Endothelial cell of umbilical vein (primary cell): ENCODE measurements around the gene STARD13. TPM values are rescaled to one million over a fixed set of nuclear protein-coding genes. Genes with fewer than 3 reads are reported as not detected.

ENCODE experiments used
- BruUV-seq: library from RNA; stranded (reverse); fragments of 400-500 nt; replicated peaks from 2 replicates; lab custom pipeline; 2021; lab: Mats Ljungman, UMichigan
- CTCF ChIA-PET: fragments of 300-600, 350-600 bp; sonication (Branson Sonifier 250); formaldehyde crosslinking; loops from one replicate; lab custom pipeline; 2021; ENCODE audit warnings: antibody characterized with exemption, inconsistent platforms; lab: Charles Lee
- POLR2A ChIA-PET: fragments of 300-600, 350-600 bp; sonication (Branson Sonifier 250); formaldehyde crosslinking; loops from one replicate; lab custom pipeline; 2021; ENCODE audit warnings: antibody characterized with exemption, inconsistent platforms; lab: Charles Lee
- DNase-seq: peaks from one replicate; pipeline ENCODE4 v3.0.0-alpha.2; 2011; ENCODE audit warnings: low read depth, low spot score
- FAIRE-seq: peaks from 2 replicates; lab custom pipeline; 2011; peaks lifted over from hg19 to GRCh38; lab: Jason Lieb, UNC
- H2AFZ ChIP-seq: 2 replicates; pipeline ENCODE4 v1.6.0; 2012; ENCODE audit warnings: low read depth, low read length, control low read depth, inconsistent platforms
- H3K27ac ChIP-seq: 2 replicates; pipeline ENCODE4 v1.5.1; 2011; ENCODE audit warnings: low read depth, mild to moderate bottlenecking, control low read depth, low read length, moderate library complexity; ENCODE audit not compliant: insufficient read depth
- H3K27me3 ChIP-seq, 2 experiments: 2 replicates each; pipeline versions ENCODE4 v1.6.0 to v1.6.1; 2011; ENCODE audit warnings: low read length in 2 of 2, mixed read lengths in 1 of 2; ENCODE audit not compliant: control insufficient read depth in 2 of 2, insufficient read depth in 2 of 2
- H3K36me3 ChIP-seq, 2 experiments: 2 replicates in 1 of 2; 3 replicates in 1 of 2; pipeline ENCODE4 v1.5.1; 2011; ENCODE audit warnings: low read length in 2 of 2, mild to moderate bottlenecking in 1 of 2, moderate library complexity in 1 of 2; ENCODE audit not compliant: control insufficient read depth in 2 of 2, insufficient read depth in 2 of 2; ENCODE audit errors: extremely low read depth in 1 of 2
- H3K4me1 ChIP-seq: 3 replicates; pipeline ENCODE4 v1.5.1; 2011; ENCODE audit warnings: mild to moderate bottlenecking, low read length; ENCODE audit not compliant: control insufficient read depth, insufficient read depth; ENCODE audit errors: extremely low read depth
- H3K4me2 ChIP-seq: 2 replicates; pipeline ENCODE4 v1.6.1; 2011; ENCODE audit warnings: low read length, control low read depth, mixed read lengths; ENCODE audit not compliant: insufficient read depth
- H3K4me3 ChIP-seq, 3 experiments: fragments of 200-600 bp in 1 of 3; sonication (generic), shearing (Covaris generic) in 1 of 3; replicated peaks in 1 of 3; 2 replicates each; pipeline ENCODE4 v1.5.1; 2011 to 2016; ENCODE audit warnings: control low read depth in 3 of 3, low read length in 3 of 3, mild to moderate bottlenecking in 2 of 3, inconsistent platforms in 1 of 3, low read depth in 1 of 3, moderate library complexity in 1 of 3; ENCODE audit not compliant: insufficient read depth in 1 of 3
- H3K79me2 ChIP-seq: 2 replicates; pipeline ENCODE4 v1.6.0; 2012; ENCODE audit warnings: low read length, inconsistent platforms; ENCODE audit not compliant: control insufficient read depth, insufficient read depth
- H3K9ac ChIP-seq: replicated peaks from 2 replicates; pipeline ENCODE3; 2011; ENCODE audit warnings: low read length, control low read depth; ENCODE audit not compliant: insufficient read depth; ENCODE audit errors: extremely low read depth
- H3K9me1 ChIP-seq: replicated peaks from 3 replicates; pipeline ENCODE4 v1.6.0; 2011; ENCODE audit warnings: mild to moderate bottlenecking, low read length; ENCODE audit not compliant: control insufficient read depth, insufficient read depth; ENCODE audit errors: extremely low read depth
- H3K9me3 ChIP-seq: replicated peaks from 2 replicates; pipeline ENCODE4 v1.5.1; 2012; ENCODE audit warnings: low read length, inconsistent platforms; ENCODE audit not compliant: control insufficient read depth, insufficient read depth
- H4K20me1 ChIP-seq: replicated peaks from 2 replicates; pipeline ENCODE3; 2011; ENCODE audit warnings: mild to moderate bottlenecking, low read length; ENCODE audit not compliant: control insufficient read depth, insufficient read depth; ENCODE audit errors: extremely low read depth
- EZH2 ChIP-seq: IDR thresholded peaks from 2 replicates; pipeline ENCODE4 v1.6.1; 2012; ENCODE audit warnings: borderline replicate concordance, low read depth, mild to moderate bottlenecking, moderate library complexity, low read length, inconsistent platforms; ENCODE audit not compliant: severe bottlenecking
- FOS ChIP-seq: IDR thresholded peaks from 2 replicates; pipeline ENCODE4 v1.6.1; 2011; ENCODE audit warnings: mild to moderate bottlenecking, low read length, moderate library complexity, borderline replicate concordance; ENCODE audit not compliant: insufficient read depth
- GATA2 ChIP-seq: IDR thresholded peaks from 2 replicates; pipeline ENCODE4 v1.7.0; 2011; ENCODE audit warnings: low read depth, mild to moderate bottlenecking, moderate library complexity, mixed read lengths, low read length; ENCODE audit not compliant: insufficient read length, insufficient read depth
- MAX ChIP-seq: IDR thresholded peaks from 2 replicates; pipeline ENCODE4 v1.6.1; 2011; ENCODE audit not compliant: insufficient read depth, insufficient read length
- POLR2AphosphoS5 ChIP-seq: IDR thresholded peaks from 2 replicates; pipeline ENCODE4 v1.6.1; 2012; ENCODE audit warnings: low read depth, mild to moderate bottlenecking, control low read depth, low read length, moderate library complexity; ENCODE audit not compliant: insufficient read depth
- dilution Hi-C: fragments of 300-500 bp; cut with MboI; formaldehyde crosslinking; loops from one replicate; pipeline ENCODE4 v1.15.0; 2019; ENCODE audit warnings: low sequenced_read_pairs; ENCODE audit not compliant: extremely low pct_ligation_motif_present
- intact Hi-C: fragments of 100-400 bp; cut with micrococcal nuclease; formaldehyde crosslinking; loops from one replicate; pipeline ENCODE4 v1.10.0; 2022
- polyA plus RNA-seq, 4 experiments: library from polyadenylated mRNA; depleted of rRNA in 3 of 4; stranded (reverse) in 3 of 4; unstranded in 1 of 4; fragments of >200 nt; gene quantifications; 2 replicates each; pipeline versions ENCODE4 v1.2.1 to v1.2.3, GENCODE V29; 2011 to 2012; ENCODE audit warnings: missing spikeins in 1 of 4
- total RNA-seq: library from RNA; stranded (reverse); gene quantifications from 2 replicates; pipeline ENCODE4 v1.2.3, GENCODE V29; 2021

STARD13 gene
- total and polyA plus RNA-seq, 2 donors (not counting 3 experiments of a cell fraction or from before 2014, with no cell fraction given): 11.0 to 47.7 TPM

DNA sequence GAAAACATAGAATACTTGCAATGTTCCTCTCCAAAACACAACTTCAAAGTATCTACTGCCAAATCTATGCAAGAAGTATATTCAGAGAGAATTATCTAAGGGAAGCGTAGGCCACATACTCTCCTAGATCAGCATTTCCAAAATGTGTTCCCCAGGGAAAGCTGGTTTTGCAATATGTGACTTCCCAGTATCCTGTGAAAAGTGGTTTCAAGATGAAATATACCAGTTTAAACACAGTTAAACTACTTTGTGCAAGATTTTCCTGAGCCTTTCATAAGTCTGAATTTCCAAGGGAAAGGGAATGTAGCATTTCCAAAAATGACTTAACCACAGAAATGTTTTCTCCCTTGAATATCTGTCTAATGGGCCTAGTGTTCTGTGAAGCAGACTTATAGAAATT lies 7.6 kb downstream of the STARD13 start:
- Histone ChIP-seq H3K4me1 (peaks cover 51% of the 10 kb centered on the region), H3K27me3 (no peaks in the 10 kb centered on the region), H3K79me2 (peaks cover 99% of the 10 kb centered on the region), H2AFZ (no peak overlapping the region), H3K36me3 (peaks cover 0 to 17% of the 10 kb centered on the region in 2 experiments), H3K4me2 (no peak overlapping the region), H3K4me3 (no peak overlapping the region), H3K9me3 (no peaks in the 10 kb centered on the region), H3K27ac (no peak overlapping the region), H4K20me1 (no peaks in the 10 kb centered on the region), H3K9me1 (no peaks in the 10 kb centered on the region), H3K9ac (no peak overlapping the region)
- ChIA-PET POLR2A (no interaction called here), CTCF (interaction anchor here (1.1 kb wide), 1 partner anchor 26 kb away, joined by 5 read pairs; no protein-coding TSS in a partner anchor)
- BruUV-seq: no TSS peak
- intact Hi-C loops (no loop called here), dilution Hi-C loops (no loop called here)
- FAIRE-seq (no peak), DNase-seq (no peak)
- TF ChIP-seq EZH2 (no peak), POLR2AphosphoS5 (no peak), GATA2 (no peak), MAX (no peak), FOS (no peak)

DNA sequence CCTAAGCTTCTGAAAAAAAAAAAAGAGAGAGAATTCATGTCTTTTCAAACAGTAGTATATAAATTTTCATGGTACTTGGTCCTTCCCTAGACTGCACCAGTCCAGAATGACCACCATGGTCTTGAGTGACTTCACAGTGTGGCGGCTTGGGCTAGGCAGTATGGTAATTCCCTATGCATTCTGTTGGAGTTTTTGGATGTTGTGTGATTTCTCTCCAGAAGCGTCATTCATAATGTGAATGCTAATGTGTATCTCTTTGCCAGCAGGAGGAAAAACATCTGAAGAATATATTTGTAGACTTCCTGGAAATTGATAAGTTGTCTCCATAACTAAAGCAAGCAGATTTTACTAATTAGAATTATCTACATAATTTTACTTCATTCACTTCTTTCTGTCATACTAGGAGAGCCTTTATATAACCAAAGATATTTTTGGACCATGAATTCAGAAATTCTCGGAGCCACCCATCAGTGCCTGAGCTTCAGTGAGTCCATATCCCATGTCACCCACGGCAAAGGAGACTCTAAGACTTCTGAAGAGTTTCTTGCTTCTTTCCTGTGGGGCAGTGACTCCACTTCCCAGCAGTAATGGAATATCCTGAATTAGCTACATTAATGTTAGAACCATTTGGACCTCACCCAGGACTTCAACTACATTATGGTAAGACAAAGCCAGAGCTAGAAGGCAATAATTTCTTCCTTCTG lies 8.4 kb downstream of the STARD13 start:
- Histone ChIP-seq H3K9ac (no peak overlapping the region), H4K20me1 (no peaks in the 10 kb centered on the region), H3K4me3 (no peak overlapping the region), H2AFZ (no peak overlapping the region), H3K4me2 (no peak overlapping the region), H3K4me1 (peaks cover 44% of the 10 kb centered on the region), H3K79me2 (peaks cover 99% of the 10 kb centered on the region), H3K27ac (no peak overlapping the region), H3K27me3 (no peaks in the 10 kb centered on the region), H3K36me3 (peaks cover 0 to 17% of the 10 kb centered on the region in 2 experiments), H3K9me3 (no peaks in the 10 kb centered on the region), H3K9me1 (no peaks in the 10 kb centered on the region)
- no TSS peak for BruUV-seq
- TF ChIP-seq FOS: no peak
- TF ChIP-seq MAX: no peak
- ChIA-PET POLR2A (interaction anchor here (1.2 kb wide), 1 partner anchor 8 kb away, joined by 3 read pairs; the partner anchor contains the start of gene STARD13), CTCF (interaction anchor here (0.6 to 1.5 kb wide), 5 partner anchors 9 to 101 kb away, joined by 3 to 5 read pairs (median 4); no protein-coding TSS in a partner anchor)
- FAIRE-seq (no peak), DNase-seq (no peak)
- intact Hi-C loops (no loop called here), dilution Hi-C loops (no loop called here)
